Measurements from ENCODE around the gene HSD11B1L.
"Not testable (repeated sequence)": the region's sequence is repeated elsewhere in the genome, so short reads cannot be mapped to it uniquely, and the experiment has no call there.

The HSD11B1L gene

GRCh38 chr19:5714816-5715215 lies 34.0 kb downstream of the HSD11B1L start:
- no peaks in the 10 kb centered on the region for H3K27me3 Mint-ChIP-seq (ENCODE audit: low read depth)
- H3K36me3 Mint-ChIP-seq (ENCODE audit: low read depth) = peaks cover 25% of the 10 kb centered on the region
- no peak overlapping the region for H3K27ac Mint-ChIP-seq
- no peak overlapping the region for H3K4me3 Mint-ChIP-seq
- H3K4me1 Mint-ChIP-seq (ENCODE audit: low read depth) = peaks cover 23% of the 10 kb centered on the region
- no peaks in the 10 kb centered on the region for H3K9me3 Mint-ChIP-seq

- no peaks in the 10 kb centered on the region for H3K27me3 Mint-ChIP-seq (ENCODE audit: low read depth)
- peaks cover 22% of the 10 kb centered on the region for H3K36me3 Mint-ChIP-seq (ENCODE audit: low read depth)
- H3K4me1 Mint-ChIP-seq (ENCODE audit: low read depth) = peaks cover 25% of the 10 kb centered on the region
- no peaks in the 10 kb centered on the region for H3K9me3 Mint-ChIP-seq
- peak overlapping the region; percentile 88 for H3K4me3 Mint-ChIP-seq
- H3K27ac Mint-ChIP-seq = peak overlapping the region; percentile 92
These were observed 36.5 kb downstream of the HSD11B1L start for GRCh38 chr19:5717215-5717935.

GRCh38 chr19:5718037-5718578 lies 37.3 kb downstream of the HSD11B1L start:
- Mint-ChIP-seq H3K4me3 (peak overlapping the region; percentile 88), H3K4me1 (ENCODE audit: low read depth) (peaks cover 25% of the 10 kb centered on the region), H3K27ac (peak overlapping the region; percentile 92), H3K9me3 (no peaks in the 10 kb centered on the region), H3K36me3 (ENCODE audit: low read depth) (peaks cover 21% of the 10 kb centered on the region), H3K27me3 (ENCODE audit: low read depth) (no peaks in the 10 kb centered on the region)

- Mint-ChIP-seq H3K9me3 (no peaks in the 10 kb centered on the region), H3K27ac (peak overlapping the region; percentile 92), H3K36me3 (ENCODE audit: low read depth) (peaks cover 17% of the 10 kb centered on the region), H3K4me3 (peak overlapping the region; percentile 88), H3K4me1 (ENCODE audit: low read depth) (peaks cover 25% of the 10 kb centered on the region), H3K27me3 (ENCODE audit: low read depth) (no peaks in the 10 kb centered on the region)
These were observed 37.9 kb downstream of the HSD11B1L start for GRCh38 chr19:5718579-5719273.

- Mint-ChIP-seq H3K27me3 (ENCODE audit: low read depth) (no peaks in the 10 kb centered on the region), H3K4me3 (peak overlapping the region; percentile 88), H3K36me3 (ENCODE audit: low read depth) (peaks cover 10% of the 10 kb centered on the region), H3K27ac (peak overlapping the region; percentile 93), H3K4me1 (ENCODE audit: low read depth) (peaks cover 25% of the 10 kb centered on the region), H3K9me3 (no peaks in the 10 kb centered on the region)
These were observed 38.6 kb downstream of the HSD11B1L start for GRCh38 chr19:5719274-5719960.

GRCh38 chr19:5719961-5720790 lies 39.3 kb downstream of the HSD11B1L start, which contains the start of the genes CATSPERD and LONP1:
CATSPERD (plus strand) TSS chr19:5720637; CDS start chr19:5720738, 101 bp downstream.
LONP1 (minus strand) TSS chr19:5720146; CDS start chr19:5720132, 14 bp downstream.
- Mint-ChIP-seq H3K27me3 (ENCODE audit: low read depth) (peaks cover 4% of the 10 kb centered on the region), H3K27ac (peak within 1 kb of the TSS; percentile 93), H3K9me3 (no peaks in the 10 kb centered on the region), H3K4me3 (peak within 1 kb of the TSS; percentile 88), H3K4me1 (ENCODE audit: low read depth) (peaks cover 25% of the 10 kb centered on the region), H3K36me3 (ENCODE audit: low read depth) (peaks cover 10% of the 10 kb centered on the region)

GRCh38 chr19:5727453-5728050 lies 46.7 kb downstream of the HSD11B1L start:
- Mint-ChIP-seq H3K27me3 (ENCODE audit: low read depth) (peaks cover 10% of the 10 kb centered on the region), H3K27ac (no peak overlapping the region), H3K36me3 (ENCODE audit: low read depth) (no peaks in the 10 kb centered on the region), H3K9me3 (no peaks in the 10 kb centered on the region), H3K4me3 (no peak overlapping the region), H3K4me1 (ENCODE audit: low read depth) (no peaks in the 10 kb centered on the region)

GRCh38 chr19:5733172-5733571 lies 52.3 kb downstream of the HSD11B1L start:
- not testable (repeated sequence) for H3K36me3 Mint-ChIP-seq (ENCODE audit: low read depth); H3K27ac Mint-ChIP-seq; H3K4me3 Mint-ChIP-seq; H3K9me3 Mint-ChIP-seq; H3K4me1 Mint-ChIP-seq (ENCODE audit: low read depth); H3K27me3 Mint-ChIP-seq (ENCODE audit: low read depth)

Measured in T-helper 1 cell treated with Interleukin-12 subunit alpha and Interleukin-12 subunit beta and Interleukin-4 antibody, amounts not matched to agents 30 μg/mL and 1 μg/mL, for 36 hours (primary cell).